ENCODE results near the gene NCOA7. TPM values are rescaled to one million over a fixed set of nuclear protein-coding genes. Genes with fewer than 3 reads are reported as not detected.

Gene NCOA7
- total and polyA plus RNA-seq, 2 of the 8 experiments (the other 6 are each of a cell fraction or from before 2014, with no cell fraction given) = 2.6 to 10.7 TPM

- FAIRE-seq = no peak
- Histone ChIP-seq H3K27ac (ENCODE audit: low read depth, low read length) (no peak overlapping the region), H3K4me3 (ENCODE audit: extremely low read depth in 1 of 4, insufficient read depth in 2 of 4, low read depth in 3 of 4, low read length in 4 of 4) (no peak overlapping the region), H3K4ac (replicated peaks; ENCODE audit: insufficient read length, low read depth, low read length) (peak overlapping the region; percentile 13), H2BK120ac (replicated peaks; ENCODE audit: low read depth, low read length) (no peak overlapping the region), H3K23ac (ENCODE audit: insufficient read length) (no peak overlapping the region), H4K20me1 (replicated peaks in 1 of 2; ENCODE audit: control insufficient read depth in 1 of 2, insufficient read depth in 2 of 2, low read length in 2 of 2) (no peaks in the 10 kb centered on the region), H2BK5ac (ENCODE audit: low read depth, low read length) (peak overlapping the region; percentile 45; the same call in 1 of the 2 replicates), H4K91ac (replicated peaks; ENCODE audit: insufficient read length, low read length) (peak overlapping the region; percentile 12), H2BK20ac (ENCODE audit: low read length) (peak overlapping the region; percentile 64; the same call in 1 of the 2 replicates), H3K4me2 (ENCODE audit: insufficient read depth in 1 of 2, low read depth in 2 of 2, low read length in 2 of 2) (no peak overlapping the region), H4K8ac (ENCODE audit: extremely low read depth, insufficient read depth, low read length) (no peak overlapping the region), H3K9ac (replicated peaks in 1 of 4; ENCODE audit: extremely low read depth in 1 of 4, low read depth in 3 of 4, low read length in 3 of 4) (no peak overlapping the region), H3K27me3 (replicated peaks in 1 of 4; ENCODE audit: control insufficient read depth in 3 of 4, extremely low read depth in 1 of 4, insufficient read depth in 3 of 4, low read length in 3 of 4) (no peaks in the 10 kb centered on the region), H2BK15ac (ENCODE audit: low read length) (peak overlapping the region; percentile 50; the same call in 1 of the 2 replicates), H3K18ac (ENCODE audit: extremely low read depth, low read length) (no peak overlapping the region), H3K56ac (replicated peaks; ENCODE audit: insufficient read length, low read depth, low read length) (no peak overlapping the region), H2AK5ac (ENCODE audit: low read depth, low read length) (no peak overlapping the region), H3K79me1 (ENCODE audit: low read depth, low read length) (no peaks in the 10 kb centered on the region), H3K23me2 (ENCODE audit: low read depth, low read length) (no peaks in the 10 kb centered on the region), H2BK12ac (ENCODE audit: low read depth, low read length) (peak overlapping the region; percentile 56; the same call in 1 of the 2 replicates), H3K14ac (ENCODE audit: insufficient read length) (no peak overlapping the region), H4K5ac (ENCODE audit: insufficient read length, low read depth, low read length) (no peak overlapping the region), H3K79me2 (ENCODE audit: control insufficient read depth in 1 of 2, insufficient read depth in 2 of 2, low read length in 2 of 2) (no peaks in the 10 kb centered on the region), H3K4me1 (replicated peaks in 1 of 4; ENCODE audit: control insufficient read depth in 3 of 4, insufficient read depth in 4 of 4, low read length in 3 of 4) (no peaks in the 10 kb centered on the region), H3K9me3 (ENCODE audit: insufficient read depth in 2 of 2, low read depth in 1 of 2, low read length in 1 of 2) (peaks cover 0 to 9% of the 10 kb centered on the region in 2 experiments; a peak in 1 of 4 replicates), H3K36me3 (ENCODE audit: control insufficient read depth in 2 of 4, insufficient read depth in 4 of 4, low read length in 3 of 4) (no peaks in the 10 kb centered on the region), H2AFZ (ENCODE audit: low read length) (peak overlapping the region; percentile 18)
- no peak for DNase-seq (ENCODE audit: low read depth in 1 of 2, low spot score in 2 of 2)
- ChIA-PET CTCF (ENCODE audit: partially characterized antibody) (interaction anchor here (0.6 to 7.0 kb wide), 14 partner anchors 9 to 576 kb away, joined by 3 to 120 read pairs (median 4); no protein-coding TSS in a partner anchor), POLR2A (ENCODE audit: partially characterized antibody) (interaction anchor here (1.0 kb wide), 1 partner anchor 75 kb away, joined by 3 read pairs; no protein-coding TSS in a partner anchor)
- 79% methylated on average over 6 of the region's 6 CpGs; no CpG with 5 or more reads in 1 of the 2 experiments for WGBS, 2 experiments (ENCODE audit: extremely low coverage in 1 of 2, insufficient coverage in 1 of 2, insufficient read length in 1 of 2, insufficient replicate concordance in 2 of 2, low coverage in 1 of 2, low lambda C conversion rate in 2 of 2, missing lambda C conversion rate in 1 of 2)
- TF ChIP-seq ZNF274 (IDR thresholded peaks at IDR 0.05; ENCODE audit: borderline replicate concordance, extremely low read depth, low read length) = no peak
Observed at GRCh38 chr6:125769147-125769783, 21.5 kb upstream of the NCOA7 start.
